Non-pigmented ciliary epithelial cell (primary cell): Measurements from ENCODE around the gene C4orf50.
A peak's percentile ranks its signal among the peaks of the same experiment; 100 is the strongest.
"Not testable (repeated sequence)": the region's sequence is repeated elsewhere in the genome, so short reads cannot be mapped to it uniquely, and the experiment has no call there.

Experiments
- DNase-seq: peaks from one replicate; pipeline ENCODE4 v3.0.0-alpha.2; 2010; ENCODE audit warnings: low read depth

The C4orf50 gene

GRCh38 chr4:6017030-6017429 lies 1.2 kb downstream of the C4orf50 start:
- DNase-seq, result no peak

GRCh38 chr4:6013564-6013963 lies 4.7 kb downstream of the C4orf50 start:
- no peak for DNase-seq

- no peak for DNase-seq
These were observed 6.0 kb downstream of the C4orf50 start for GRCh38 chr4:6012200-6012599.

- no peak for DNase-seq
These were observed 6.5 kb downstream of the C4orf50 start for GRCh38 chr4:6011686-6012085.

- DNase-seq, result no peak
These were observed 7.0 kb downstream of the C4orf50 start for GRCh38 chr4:6011271-6011671.

- no peak for DNase-seq
These were observed 7.4 kb downstream of the C4orf50 start for GRCh38 chr4:6010789-6011188.

GRCh38 chr4:6009452-6009851 lies 8.8 kb downstream of the C4orf50 start:
- no peak for DNase-seq

- no peak for DNase-seq
These were observed 9.4 kb downstream of the C4orf50 start for GRCh38 chr4:6008766-6009385.

- DNase-seq, result no peak
These were observed 10.1 kb downstream of the C4orf50 start for GRCh38 chr4:6008092-6008551.

GRCh38 chr4:6005175-6005574 lies 13.1 kb downstream of the C4orf50 start:
- no peak for DNase-seq

GRCh38 chr4:6003485-6003884 lies 14.7 kb downstream of the C4orf50 start:
- DNase-seq, result not testable (repeated sequence)

GRCh38 chr4:6002926-6003325 lies 15.3 kb downstream of the C4orf50 start:
- DNase-seq, result no peak

- DNase-seq, result no peak
These were observed 15.8 kb downstream of the C4orf50 start for GRCh38 chr4:6002492-6002833.

GRCh38 chr4:6001680-6002491 lies 16.3 kb downstream of the C4orf50 start:
- no peak for DNase-seq

- DNase-seq, result no peak
These were observed 18.3 kb downstream of the C4orf50 start for GRCh38 chr4:5999830-6000365.

- DNase-seq, result no peak
These were observed 18.9 kb downstream of the C4orf50 start for GRCh38 chr4:5999356-5999755.

- DNase-seq, result peak; percentile 14
These were observed 19.8 kb downstream of the C4orf50 start for GRCh38 chr4:5998333-5998936.

- no peak for DNase-seq
These were observed 21.6 kb downstream of the C4orf50 start for GRCh38 chr4:5996641-5997040.

- no peak for DNase-seq
These were observed 22.2 kb downstream of the C4orf50 start for GRCh38 chr4:5995901-5996623.

- no peak for DNase-seq
These were observed 24.1 kb downstream of the C4orf50 start for GRCh38 chr4:5993876-5994811.

- DNase-seq, result not testable (repeated sequence)
These were observed 24.9 kb downstream of the C4orf50 start for GRCh38 chr4:5993346-5993745.
